NCI-H1436 treated with DMSO at 0.1 percent for 48 hours (cell line): ENCODE results near the gene KAT6B.
A peak's percentile ranks its signal among the peaks of the same experiment; 100 is the strongest.

ENCODE experiments used
- DNase-seq: peaks from one replicate; lab custom pipeline; 2025; lab: John Stamatoyannopoulos, UW

Gene KAT6B

GRCh38 chr10:74922921-74923320 is 96.5 kb downstream of the KAT6B start:
- no peak for DNase-seq

- no peak for DNase-seq
Observed at GRCh38 chr10:74923556-74923955, 97.2 kb downstream of the KAT6B start.

GRCh38 chr10:74924251-74924963 is 98.0 kb downstream of the KAT6B start:
- DNase-seq = no peak

DNA sequence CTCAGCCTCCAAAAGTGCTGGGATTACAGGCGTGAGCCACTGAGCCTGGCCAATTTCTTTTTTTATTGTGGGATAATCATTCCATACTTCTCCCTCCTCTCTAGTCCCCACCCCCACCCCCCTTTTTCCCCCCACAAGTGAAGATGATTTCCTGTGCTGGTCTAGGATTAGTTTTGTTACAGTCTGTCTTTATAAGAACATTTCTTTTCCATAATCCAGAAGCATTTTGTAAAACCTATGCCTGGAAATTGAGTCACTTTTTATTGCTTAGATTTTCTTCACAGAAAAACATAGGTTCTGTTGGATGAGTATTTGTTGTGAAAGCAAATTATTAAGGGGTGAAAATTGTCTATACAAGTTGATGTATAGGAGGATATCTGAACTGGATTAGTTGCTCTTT is 98.9 kb downstream of the KAT6B start:
- DNase-seq = no peak

GRCh38 chr10:74925708-74926107 is 99.3 kb downstream of the KAT6B start:
- DNase-seq = no peak

- no peak for DNase-seq
Observed at GRCh38 chr10:74926791-74927585, 100.6 kb downstream of the KAT6B start.

DNA sequence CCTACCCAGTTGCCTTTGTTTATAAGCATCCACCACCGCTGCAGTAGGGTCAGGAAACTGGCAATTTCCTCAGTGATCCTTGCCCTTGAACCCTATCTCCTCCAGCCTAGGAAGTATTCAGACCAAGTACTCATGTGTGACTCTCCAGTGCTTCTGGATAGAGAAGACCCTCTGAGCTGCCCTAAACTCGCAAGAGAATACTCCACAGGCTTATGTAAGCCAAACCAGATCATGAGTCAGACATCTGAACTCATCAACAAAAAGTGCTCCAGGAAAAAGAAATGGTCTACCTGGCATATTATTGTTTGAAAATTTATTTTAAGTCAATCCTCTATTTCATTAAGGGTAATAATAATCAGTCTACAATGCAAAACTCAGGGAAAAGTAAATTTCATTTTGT is 101.3 kb downstream of the KAT6B start:
- DNase-seq = no peak

DNA sequence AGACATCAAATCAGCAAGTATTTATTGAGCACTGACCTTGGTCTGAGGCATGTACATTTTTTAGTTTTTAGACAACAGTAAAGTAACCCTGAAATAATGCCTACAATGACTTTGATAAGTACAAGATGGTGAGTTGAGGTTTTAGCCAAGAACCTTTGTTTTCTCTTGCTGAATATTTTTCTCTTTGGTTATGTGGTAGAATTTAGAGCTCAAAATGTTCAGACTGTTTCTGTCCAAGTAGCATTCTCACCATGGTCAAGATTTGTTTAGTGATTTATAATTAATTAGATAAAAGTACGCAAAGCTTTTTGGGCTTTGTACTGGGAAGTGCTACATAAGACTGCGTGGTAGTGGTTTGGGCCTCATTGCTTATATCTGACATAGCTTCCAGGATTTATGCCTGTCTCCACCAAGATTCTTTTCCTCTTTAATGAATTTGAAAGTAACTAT is 102.4 kb downstream of the KAT6B start:
- no peak for DNase-seq

- DNase-seq = no peak
Observed at GRCh38 chr10:74929197-74929596, 102.8 kb downstream of the KAT6B start.

GRCh38 chr10:74930965-74931364 is 104.6 kb downstream of the KAT6B start:
- DNase-seq = peak; percentile 28

DNA sequence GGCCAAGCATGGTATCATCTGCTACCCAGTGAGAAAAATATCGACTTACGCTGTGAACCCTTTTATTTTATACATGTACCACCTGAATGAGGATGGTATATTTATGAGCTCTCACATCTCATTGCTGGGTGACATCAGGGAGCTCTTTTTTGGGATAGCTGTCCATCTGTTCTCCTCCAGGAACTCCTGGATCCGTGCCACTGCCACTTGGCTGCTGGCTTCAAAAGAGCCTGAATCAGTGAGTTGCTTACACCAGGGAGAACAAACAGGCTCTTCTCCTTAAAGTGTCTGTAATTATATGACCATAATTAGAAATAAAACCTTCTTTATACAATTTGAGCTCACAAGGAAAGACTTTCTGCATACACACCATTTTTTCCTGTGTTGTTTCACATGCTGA is 106.2 kb downstream of the KAT6B start:
- peak; percentile 19 for DNase-seq

DNA sequence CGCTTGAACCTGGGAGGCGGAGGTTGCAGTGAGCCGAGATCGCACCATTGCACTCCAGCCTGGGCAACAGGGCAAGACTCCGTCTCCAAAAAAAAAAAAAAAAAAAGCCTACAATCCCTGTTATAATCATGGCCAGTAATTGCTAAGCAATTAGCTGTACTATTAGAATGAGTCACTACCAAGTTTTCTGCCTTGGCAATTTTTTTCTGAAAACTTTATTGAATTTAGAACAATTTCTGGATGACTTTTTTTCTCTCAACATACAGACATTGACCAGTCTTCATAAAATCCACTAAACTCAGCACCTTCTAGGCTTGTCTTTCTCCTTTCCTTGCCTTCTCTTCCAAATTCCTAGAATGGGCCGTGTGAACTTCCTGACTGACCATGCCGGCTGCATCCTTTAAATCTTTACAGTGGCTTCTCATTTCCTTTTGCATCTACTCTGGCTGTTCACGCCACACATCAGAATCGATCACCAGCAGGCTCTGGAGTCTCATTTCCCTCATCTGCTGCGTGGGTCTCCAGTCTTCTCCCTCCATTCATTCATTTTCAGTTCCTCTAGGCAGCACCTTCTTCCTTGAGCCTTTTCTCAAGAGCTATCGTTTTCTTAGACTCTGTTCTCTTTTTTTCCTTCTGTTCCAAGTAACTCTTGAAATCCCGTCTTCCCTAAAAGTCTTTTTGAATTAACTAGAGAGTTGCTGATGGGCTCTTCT is 107.9 kb downstream of the KAT6B start:
- DNase-seq = no peak

DNA sequence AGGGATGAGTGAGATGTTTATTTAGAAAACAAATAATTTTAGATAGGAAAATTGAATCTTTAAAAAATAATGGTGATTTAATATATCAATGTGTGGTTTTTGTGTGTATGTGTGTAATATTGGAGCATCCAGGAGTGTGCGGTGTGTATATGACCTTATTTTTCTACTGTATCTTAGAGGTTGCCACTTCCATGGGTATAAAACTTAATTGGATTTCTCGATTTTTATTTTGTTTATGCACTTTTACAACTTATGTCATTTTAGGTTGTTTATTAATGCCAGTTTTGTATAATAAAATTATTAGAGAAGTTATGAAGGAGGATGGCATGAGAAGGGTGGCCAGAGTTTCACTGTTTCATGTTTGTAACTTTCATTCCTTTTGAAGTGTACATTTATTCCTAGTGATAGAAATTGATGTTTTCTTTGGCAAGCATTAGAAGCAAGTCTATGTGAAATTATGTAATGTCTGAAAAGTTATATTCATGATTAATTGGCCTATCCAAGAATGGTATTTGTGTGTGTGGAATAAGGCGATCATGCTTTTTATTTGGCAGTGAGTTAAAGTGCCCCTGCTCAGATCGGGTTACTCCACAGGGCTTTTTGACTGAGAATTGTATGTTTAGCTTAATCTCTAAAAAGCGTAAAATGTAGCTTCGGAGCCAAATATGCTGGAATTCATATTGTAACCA is 110.3 kb downstream of the KAT6B start:
- DNase-seq = no peak

- DNase-seq = no peak
Observed at GRCh38 chr10:74937266-74937856, 111.0 kb downstream of the KAT6B start.

DNA sequence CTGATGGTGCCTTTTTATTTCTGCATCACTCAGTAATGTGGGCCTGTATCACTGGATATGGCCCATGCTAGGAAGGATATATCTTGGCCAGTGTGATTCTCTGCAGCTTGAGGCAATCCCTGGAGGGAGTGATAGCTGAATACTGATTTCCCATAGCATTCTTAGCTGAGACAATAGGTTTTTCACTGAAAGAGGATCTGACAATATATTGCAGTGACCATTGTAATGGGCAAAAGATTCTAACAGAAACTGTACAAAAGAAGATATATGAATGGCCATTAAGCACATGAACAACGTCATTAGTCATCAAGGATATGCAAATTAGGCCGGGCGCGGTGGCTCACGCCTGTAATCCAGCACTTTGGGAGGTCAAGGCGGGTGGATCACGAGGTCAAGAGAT is 117.8 kb downstream of the KAT6B start:
- no peak for DNase-seq

- peak; percentile 74 for DNase-seq
Observed at GRCh38 chr10:74947781-74948401, 121.5 kb downstream of the KAT6B start.

DNA sequence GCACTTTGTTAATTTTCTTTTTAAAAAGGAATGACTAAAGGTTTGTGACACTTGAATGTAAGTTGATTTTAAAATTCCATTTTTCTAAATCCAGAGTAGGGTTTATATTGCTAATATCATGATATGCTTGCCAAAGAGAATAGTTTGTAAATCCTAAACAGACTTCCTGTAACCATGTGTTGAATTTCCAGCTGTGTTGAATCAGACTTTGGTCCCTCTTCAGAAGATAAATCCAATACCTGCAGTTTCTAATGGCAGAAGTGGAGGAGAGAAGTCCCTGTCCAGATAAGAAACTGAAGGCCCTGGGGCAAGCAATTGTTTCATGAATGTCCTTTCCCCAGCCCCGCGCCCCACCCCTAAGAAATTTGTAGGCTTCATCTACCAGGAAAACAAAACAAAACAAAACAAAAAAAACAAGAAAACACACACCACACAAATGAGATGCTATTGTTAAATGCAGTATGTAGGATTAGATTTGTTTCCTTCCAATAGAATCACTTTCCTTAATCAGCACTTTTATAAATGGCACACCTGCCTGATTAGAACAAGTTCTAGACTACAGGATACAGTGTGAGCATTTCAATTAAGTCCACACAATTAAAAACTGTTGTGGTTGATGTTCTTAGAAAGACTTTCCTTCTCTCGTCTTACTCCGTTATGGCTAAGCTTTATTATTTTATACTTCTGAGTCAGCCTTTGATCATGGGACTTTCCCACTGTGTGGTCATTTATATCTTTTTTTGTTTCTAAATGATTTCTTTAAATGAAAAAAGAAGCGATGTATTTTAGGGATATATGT is 122.8 kb downstream of the KAT6B start:
- no peak for DNase-seq

GRCh38 chr10:74949843-74950765 is 123.7 kb downstream of the KAT6B start:
- DNase-seq = no peak

GRCh38 chr10:74953214-74953613 is 126.8 kb downstream of the KAT6B start:
- DNase-seq = no peak
